Fibroblast of peridontal ligament (primary cell): Measurements from ENCODE around the gene HORMAD2.
"Not testable (repeated sequence)": the region's sequence is repeated elsewhere in the genome, so short reads cannot be mapped to it uniquely, and the experiment has no call there.

ENCODE experiments used
- DNase-seq: peaks from one replicate; pipeline ENCODE4 v3.0.0-alpha.2; 2010; ENCODE audit errors: extremely low read depth

Gene HORMAD2

GRCh38 chr22:30208631-30209603 is 128.7 kb downstream of the HORMAD2 start:
- DNase-seq: peak; percentile 94

- DNase-seq: no peak
These were observed 129.4 kb downstream of the HORMAD2 start for GRCh38 chr22:30209642-30210041.

DNA sequence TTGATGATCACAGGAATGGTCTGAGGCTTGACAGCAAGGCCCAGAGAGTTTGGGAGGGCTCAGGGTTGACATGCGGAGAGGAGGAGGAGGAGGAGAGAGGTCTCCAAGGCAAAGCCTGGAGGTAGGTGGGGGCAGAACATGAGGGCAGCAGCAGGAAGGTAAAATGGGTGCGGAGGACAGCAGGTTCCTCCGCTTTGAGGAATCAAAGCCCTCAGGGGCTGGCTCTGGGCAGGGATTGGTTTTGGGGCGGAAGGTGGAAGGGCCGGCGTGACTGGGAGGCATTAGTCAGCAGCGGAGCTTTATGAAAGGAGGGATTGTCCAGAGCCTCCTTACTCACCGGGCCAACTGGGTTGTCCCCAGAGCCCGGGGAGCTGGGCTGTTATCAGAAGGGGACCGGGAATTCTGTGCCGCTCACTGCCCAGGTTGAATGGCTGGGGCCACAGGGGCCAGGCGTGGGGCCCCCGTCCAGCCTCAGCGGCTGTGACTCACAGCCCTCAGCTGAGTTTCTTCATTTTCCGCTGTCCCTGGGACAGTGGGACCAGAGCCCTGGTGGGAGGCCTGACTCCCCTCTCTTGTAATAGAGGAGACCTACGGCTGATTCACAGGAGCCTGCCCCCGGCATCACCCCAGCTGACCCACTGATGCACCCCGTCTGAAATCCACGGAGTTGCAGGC is 130.1 kb downstream of the HORMAD2 start:
- peak; percentile 60 for DNase-seq

GRCh38 chr22:30211124-30211820 is 131.0 kb downstream of the HORMAD2 start:
- DNase-seq: no peak

DNA sequence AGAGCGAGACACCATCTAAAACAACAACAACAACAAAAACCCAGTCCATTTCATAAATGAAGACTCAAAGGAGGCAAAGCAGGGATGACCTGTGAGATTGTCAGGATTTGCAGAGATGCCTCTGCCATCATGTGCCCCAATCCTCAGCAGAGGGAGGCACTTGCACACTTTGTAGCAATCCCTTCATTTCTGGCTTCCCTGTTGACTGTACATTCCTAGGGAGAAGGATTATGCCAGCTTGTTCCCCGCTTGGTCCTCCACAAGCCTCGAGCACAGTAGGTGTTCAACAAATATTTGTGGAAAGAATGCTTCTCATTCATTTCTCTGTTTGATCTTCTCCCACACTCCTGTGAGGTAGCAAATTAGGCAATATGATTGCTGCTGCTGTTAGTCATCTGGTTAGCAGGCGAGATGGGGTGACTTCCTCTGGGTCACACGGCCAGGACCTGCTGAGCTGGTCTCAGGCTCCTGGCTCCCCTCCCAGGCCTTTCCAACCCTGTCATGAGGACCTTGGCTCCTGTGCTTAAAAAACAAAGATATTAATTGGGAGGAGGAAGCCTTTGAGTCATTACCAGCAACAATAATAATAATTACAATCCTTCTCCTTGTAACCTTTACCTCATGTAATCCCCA is 132.2 kb downstream of the HORMAD2 start:
- peak; percentile 75 for DNase-seq

DNA sequence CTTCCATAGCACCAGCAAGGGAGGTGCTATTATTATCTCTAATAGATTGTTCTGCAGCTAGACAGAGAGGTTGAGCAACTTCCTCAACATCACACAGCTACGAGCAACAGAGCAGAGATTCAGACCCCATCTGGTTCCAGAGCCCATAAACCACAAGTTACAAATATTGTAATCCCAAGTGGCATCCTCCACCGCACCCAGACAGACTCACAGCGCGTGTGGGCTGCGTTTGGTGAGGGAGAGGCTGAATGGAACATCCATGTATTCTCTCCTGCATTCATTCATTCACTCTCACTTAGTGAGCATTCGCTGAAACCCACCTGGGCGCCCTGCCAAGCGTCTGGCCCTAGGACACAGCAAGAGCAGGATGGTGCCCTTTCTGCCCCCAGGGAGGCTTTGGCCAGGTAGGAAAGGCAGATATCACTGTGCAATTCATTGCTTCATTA is 132.8 kb downstream of the HORMAD2 start:
- DNase-seq: peak; percentile 79

DNA sequence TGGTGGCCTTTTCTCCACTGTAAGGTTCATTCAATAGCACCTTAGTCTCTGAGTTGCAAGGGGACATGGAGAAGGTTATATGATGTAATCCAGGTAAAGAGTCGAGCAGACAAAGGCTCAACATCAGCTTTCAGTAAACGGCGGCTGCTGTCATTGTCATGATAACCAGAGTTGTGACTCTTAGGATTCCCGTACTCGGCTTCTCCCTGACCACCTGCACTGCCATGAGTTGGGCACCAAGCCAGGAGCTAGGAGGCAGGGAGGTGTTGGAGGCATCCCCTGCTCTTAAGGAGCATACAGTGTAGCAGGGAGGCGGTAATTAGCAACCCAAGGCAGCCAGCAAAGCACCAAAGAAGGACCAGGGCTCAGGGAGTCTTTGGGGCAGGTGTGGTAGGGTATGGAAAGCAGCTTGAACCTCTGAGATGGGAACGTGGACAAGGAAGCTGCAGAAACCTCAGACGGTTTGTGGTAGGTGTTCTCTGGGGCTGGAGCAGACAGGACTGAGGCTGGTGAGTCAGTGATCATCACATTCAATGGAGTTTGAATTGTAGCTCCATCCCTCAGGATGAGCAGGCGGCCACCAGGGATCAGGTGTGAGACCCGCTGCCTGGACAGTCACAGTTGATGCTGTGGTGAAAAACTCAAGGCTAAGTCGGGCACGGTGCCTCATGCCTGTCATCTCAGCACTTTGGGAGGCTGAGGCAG is 134.6 kb downstream of the HORMAD2 start:
- no peak for DNase-seq

DNA sequence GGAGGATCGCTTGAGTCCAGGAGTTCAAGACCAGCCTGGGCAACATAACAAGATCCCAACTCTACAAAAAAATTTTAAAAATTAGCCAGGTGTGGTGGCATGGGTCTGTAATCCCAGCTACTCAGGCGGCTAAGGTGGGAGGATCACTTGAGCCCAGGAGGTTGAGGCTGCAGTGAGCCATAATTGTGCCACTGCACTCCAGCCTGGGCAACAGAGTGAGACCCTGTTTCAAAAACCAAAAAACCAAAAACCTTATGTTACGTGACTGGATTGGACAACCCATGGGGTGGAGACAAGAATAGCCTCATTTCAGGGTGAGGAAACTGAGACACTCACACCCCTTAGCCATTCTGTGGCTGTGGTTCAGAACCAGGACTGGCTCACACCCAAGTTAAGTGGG is 136.0 kb downstream of the HORMAD2 start:
- DNase-seq: not testable (repeated sequence)

- DNase-seq: no peak
These were observed 136.4 kb downstream of the HORMAD2 start for GRCh38 chr22:30216710-30217109.

DNA sequence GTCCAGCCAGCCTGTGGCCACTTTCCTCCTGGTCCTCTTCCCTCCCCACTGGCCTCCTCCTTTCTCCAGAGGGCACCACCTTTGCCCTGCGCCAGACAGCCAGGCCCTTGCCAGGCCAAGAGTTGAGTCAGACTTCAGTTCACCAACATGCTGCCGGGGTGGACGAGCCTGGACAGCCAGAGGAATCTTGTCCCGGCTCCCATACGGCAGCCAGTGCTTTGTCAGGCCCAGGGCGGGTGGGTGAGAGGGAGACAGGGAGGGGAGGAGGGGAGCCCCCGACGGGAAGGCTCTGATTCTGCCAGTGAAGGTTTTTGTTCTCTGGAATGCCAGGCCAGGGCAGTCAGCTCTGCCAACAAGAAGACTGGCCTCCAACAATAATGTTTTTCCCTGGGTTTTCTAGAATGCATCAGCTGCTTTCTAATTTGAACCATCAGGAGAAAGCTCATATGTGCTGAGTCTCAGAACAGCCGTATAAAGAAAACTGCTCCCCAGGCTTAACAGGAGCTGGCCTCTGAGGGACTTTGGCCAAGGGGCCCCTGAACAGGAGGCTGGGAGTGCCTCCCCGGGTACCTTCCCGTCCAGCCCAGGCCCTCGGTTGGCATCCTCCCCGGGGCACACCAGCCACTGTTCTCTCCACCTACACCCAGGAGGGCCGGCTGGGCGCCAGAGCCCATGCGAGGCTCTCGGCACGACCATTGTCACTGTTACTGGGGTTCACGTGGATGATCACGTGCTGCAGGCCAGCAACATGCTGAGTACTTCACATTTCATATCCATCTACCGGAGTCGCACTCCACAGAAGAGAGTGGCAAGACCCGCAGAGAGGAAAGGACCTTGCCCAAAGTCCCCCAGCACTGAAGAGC is 137.7 kb downstream of the HORMAD2 start:
- peak; percentile 82 for DNase-seq

DNA sequence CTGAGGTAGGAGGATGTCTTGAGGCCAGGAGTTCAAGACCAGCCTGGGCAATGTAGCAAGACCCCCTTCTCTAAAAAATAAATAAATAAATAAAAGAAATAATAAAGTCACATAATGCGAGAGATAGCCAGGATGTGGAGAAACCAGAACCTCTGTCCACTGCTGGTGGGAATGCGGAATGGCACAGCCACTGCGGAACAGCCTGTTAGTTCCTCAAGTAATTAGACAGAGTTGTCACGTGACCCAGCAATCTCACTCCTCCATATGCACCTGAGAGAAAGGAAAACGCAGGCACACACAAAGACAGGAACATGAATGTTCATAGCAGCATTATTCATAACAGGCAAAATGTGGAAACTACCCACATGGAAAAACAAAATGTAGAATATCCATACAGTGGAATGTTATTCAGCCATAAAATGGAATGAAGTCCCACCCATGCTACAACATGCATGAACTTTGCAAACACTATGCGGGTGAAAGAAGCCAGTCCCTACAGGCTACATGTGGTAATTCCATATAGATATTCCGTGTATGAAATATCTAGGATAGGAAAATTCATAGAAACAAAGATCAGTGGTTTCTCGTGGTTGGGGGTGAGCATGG is 138.9 kb downstream of the HORMAD2 start:
- DNase-seq: no peak

DNA sequence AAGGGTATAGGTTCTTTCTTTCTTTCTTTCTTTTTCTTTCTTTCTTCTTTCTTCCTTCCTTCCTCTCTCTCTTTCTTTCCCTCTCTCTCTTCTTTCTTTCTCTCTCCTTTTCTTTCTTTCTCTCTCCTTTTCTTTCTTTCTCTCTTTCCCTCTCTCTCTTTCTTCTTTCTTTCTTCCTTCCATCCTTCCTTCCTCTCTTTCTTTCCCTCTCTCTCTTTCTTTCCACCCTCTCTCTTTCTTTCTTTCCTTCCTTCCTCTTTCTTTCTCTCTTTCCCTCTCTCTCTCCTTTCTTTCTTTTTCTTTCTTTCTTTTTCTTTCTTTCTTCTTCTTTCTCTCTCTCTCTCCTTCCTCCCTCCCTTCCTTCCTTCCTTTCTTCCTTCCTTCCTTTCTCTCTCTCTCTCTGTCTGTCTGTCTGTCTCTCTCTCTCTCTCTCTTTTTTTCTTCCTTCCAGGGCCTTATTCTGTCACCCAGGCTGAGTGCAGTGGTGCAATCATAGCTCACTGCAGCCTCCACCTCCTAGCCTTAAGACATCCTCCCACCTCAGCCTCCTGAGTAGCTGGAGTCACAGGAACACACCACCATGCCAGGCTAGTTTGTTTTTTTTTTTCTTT is 139.5 kb downstream of the HORMAD2 start:
- DNase-seq: no peak

DNA sequence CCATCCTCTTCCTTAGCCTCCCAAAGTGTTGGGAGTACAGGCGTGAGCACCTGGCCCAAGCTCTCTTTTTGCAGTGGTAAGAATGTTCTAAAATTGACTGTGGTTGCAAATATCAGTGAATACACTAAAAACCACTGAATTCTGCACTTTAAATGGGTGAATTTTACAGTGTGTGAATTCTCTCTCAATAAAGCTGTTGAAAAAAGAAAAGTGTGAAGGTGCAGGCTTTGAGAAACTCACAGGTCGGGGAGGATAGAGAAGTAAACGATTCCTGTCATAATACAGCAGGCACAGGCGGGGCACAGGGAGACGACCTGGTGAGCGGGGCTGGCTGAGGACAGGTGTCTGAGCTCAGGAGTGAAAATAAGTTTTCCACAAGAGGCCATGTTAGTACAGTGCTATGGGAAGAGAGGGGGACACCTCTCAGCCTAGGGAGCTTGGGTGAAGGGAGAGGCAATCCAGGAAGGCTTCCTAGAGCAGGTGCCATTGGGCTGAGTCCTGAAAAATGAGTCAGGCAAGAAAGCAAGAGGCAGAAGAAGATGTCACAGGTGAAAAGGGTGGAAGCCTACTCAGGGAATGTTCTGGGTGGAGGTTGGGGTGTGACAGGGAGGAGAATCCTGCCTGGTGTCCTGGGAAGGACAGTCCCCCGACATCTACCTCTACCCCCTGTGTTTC is 140.2 kb downstream of the HORMAD2 start:
- no peak for DNase-seq

- no peak for DNase-seq
These were observed 141.1 kb downstream of the HORMAD2 start for GRCh38 chr22:30221121-30221992.

- no peak for DNase-seq
These were observed 142.1 kb downstream of the HORMAD2 start for GRCh38 chr22:30222321-30222720.

- DNase-seq: no peak
These were observed 143.0 kb downstream of the HORMAD2 start for GRCh38 chr22:30223303-30223702.

DNA sequence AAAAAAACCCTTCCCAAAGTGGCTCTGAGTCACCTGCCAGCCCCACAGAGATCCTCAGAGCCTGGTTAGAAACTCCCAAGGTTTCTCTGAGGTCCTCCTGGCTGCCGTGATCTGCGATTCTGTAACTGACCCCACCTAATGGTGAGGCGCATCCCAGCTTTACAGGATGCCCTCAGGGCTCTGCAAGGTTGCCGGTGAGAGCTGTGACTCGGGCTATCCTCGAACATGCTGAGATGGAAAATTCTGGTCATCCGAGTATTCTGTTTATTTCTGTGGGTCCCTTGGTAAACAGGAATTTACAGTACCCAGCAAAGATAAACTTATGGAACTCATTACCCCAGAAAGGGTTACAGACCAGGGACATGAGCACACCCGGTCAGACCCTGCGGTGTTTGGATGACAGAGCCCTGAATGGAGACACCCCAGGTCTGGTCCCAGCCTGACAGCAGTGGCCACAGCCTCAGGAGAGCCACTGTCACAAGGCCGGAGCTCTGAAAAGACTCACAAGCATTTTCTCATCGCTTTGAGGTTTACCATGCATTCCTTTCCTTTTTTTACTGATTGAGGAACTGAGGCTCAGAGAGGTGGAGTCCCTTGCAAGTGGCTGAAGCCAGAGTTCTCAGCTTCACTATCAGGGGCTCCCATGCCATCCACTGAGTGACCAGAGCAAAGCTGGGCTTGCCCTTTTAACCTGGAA is 144.0 kb downstream of the HORMAD2 start:
- peak; percentile 55 for DNase-seq
